HepG2 (cell line): ENCODE measurements around the gene MRPL34. TPM values are rescaled to one million over a fixed set of nuclear protein-coding genes. Genes with fewer than 3 reads are reported as not detected.
A peak's percentile ranks its signal among the peaks of the same experiment; 100 is the strongest.

Experiments used
- ATAC-seq: fragments of 200-7000 bp; cut with Tn5 transposase; 3 replicates; pipeline ENCODE4 v1.9.1; 2020; ENCODE audit warnings: mild to moderate bottlenecking, moderate library complexity
- BruUV-seq: library from RNA; stranded (reverse); fragments of 400-500 nt; replicated peaks from 2 replicates; lab custom pipeline; 2021; lab: Mats Ljungman, UMichigan
- CTCF ChIA-PET: fragments of 300-600 bp; formaldehyde crosslinking; extraction: SDS; loops from one replicate; lab custom pipeline; 2021; ENCODE audit warnings: low total read pairs, inconsistent platforms, low intra/inter-chr PET ratio; lab: Yijun Ruan, JAX
- POLR2A ChIA-PET: fragments of 350-600 bp; sonication (Branson Sonifier 250); formaldehyde crosslinking; loops from one replicate; lab custom pipeline; 2020; ENCODE audit warnings: antibody characterized with exemption, inconsistent platforms; lab: Yijun Ruan, JAX
- DNase-seq: peaks from one replicate; pipeline ENCODE4 v3.0.0-alpha.2; 2015; ENCODE audit warnings: low spot score
- FAIRE-seq: peaks from 3 replicates; lab custom pipeline; 2011; peaks lifted over from hg19 to GRCh38; lab: Jason Lieb, UNC
- H2AFZ ChIP-seq: one replicate; pipeline ENCODE4 v1.6.1; 2011; ENCODE audit warnings: low read length, inconsistent platforms
- H3K27ac ChIP-seq: fragments of 300-600 bp; 3 replicates; pipeline ENCODE4 v1.8.0; 2011; ENCODE audit warnings: mixed run types, mild to moderate bottlenecking, mixed read lengths, low read length, inconsistent platforms; ENCODE audit not compliant: insufficient read depth; ENCODE audit errors: extremely low read length
- H3K27me3 ChIP-seq, 2 experiments: fragments of 200-600 bp in 1 of 2; 2 replicates in 1 of 2; 3 replicates in 1 of 2; pipeline versions ENCODE4 v1.6.0 to v1.8.0; 2011; ENCODE audit warnings: low read length in 2 of 2, mild to moderate bottlenecking in 2 of 2, moderate library complexity in 2 of 2, inconsistent platforms in 1 of 2; ENCODE audit not compliant: insufficient read depth in 2 of 2, control insufficient read depth in 1 of 2
- H3K36me3 ChIP-seq, 2 experiments: fragments of 200-600 bp in 1 of 2; replicated peaks in 1 of 2; 2 replicates in 1 of 2; 3 replicates in 1 of 2; pipeline versions ENCODE4 v1.5.1 to v1.8.0; 2011; ENCODE audit warnings: low read length in 2 of 2, inconsistent platforms in 1 of 2; ENCODE audit not compliant: insufficient read depth in 2 of 2, control insufficient read depth in 1 of 2
- H3K4me1 ChIP-seq: 2 replicates; pipeline ENCODE4 v1.5.1; 2012; ENCODE audit warnings: low read length, inconsistent platforms; ENCODE audit not compliant: insufficient read depth
- H3K4me2 ChIP-seq: 2 replicates; pipeline ENCODE4 v1.6.0; 2011; ENCODE audit warnings: low read depth, low read length, inconsistent platforms
- H3K4me3 ChIP-seq, 3 experiments: fragments of 200-600 bp in 1 of 3; sonication (generic), shearing (Covaris generic) in 1 of 3; replicated peaks in 1 of 3; 2 replicates each; pipeline ENCODE4 v1.5.1; 2011 to 2016; ENCODE audit warnings: low read length in 3 of 3, inconsistent platforms in 2 of 3, low read depth in 2 of 3, mild to moderate bottlenecking in 2 of 3, control low read depth in 1 of 3, mixed read lengths in 1 of 3; ENCODE audit not compliant: insufficient read depth in 1 of 3
- H3K79me2 ChIP-seq: one replicate; pipeline ENCODE4 v1.6.1; 2011; ENCODE audit warnings: low read length, inconsistent platforms; ENCODE audit not compliant: insufficient read depth
- H3K9ac ChIP-seq: 2 replicates; pipeline ENCODE4 v1.6.0; 2011; ENCODE audit warnings: mild to moderate bottlenecking, low read depth, low read length, inconsistent platforms; ENCODE audit not compliant: insufficient read depth
- H3K9me3 ChIP-seq: 2 replicates; pipeline ENCODE4 v1.5.1; 2012; ENCODE audit warnings: mild to moderate bottlenecking, low read length
- H4K20me1 ChIP-seq: 2 replicates; pipeline ENCODE4 v1.6.0; 2011; ENCODE audit warnings: inconsistent platforms, mild to moderate bottlenecking, low read length, moderate library complexity; ENCODE audit not compliant: insufficient read depth
- MAFG ChIP-seq: sonication (generic); formaldehyde crosslinking; IDR thresholded peaks from 2 replicates; pipeline ENCODE4 v1.5.1; 2020; ENCODE audit warnings: mild to moderate bottlenecking, missing genetic modification reagents
- ZFX ChIP-seq: sonication (generic); formaldehyde crosslinking; IDR thresholded peaks from 2 replicates; pipeline ENCODE4 v1.4.0; 2020; ENCODE audit warnings: mild to moderate bottlenecking, low read depth, missing genetic modification reagents, moderate library complexity
- ZFY ChIP-seq: sonication (generic); formaldehyde crosslinking; IDR thresholded peaks from 2 replicates; pipeline ENCODE4 v1.4.0; 2020; ENCODE audit warnings: missing genetic modification reagents
- ZNF768 ChIP-seq: sonication (generic); formaldehyde crosslinking; IDR thresholded peaks from 2 replicates; pipeline ENCODE4 v1.4.0; 2020; ENCODE audit warnings: missing genetic modification reagents
- ZNF777 ChIP-seq: sonication (generic); formaldehyde crosslinking; IDR thresholded peaks from 2 replicates; pipeline ENCODE4 v1.4.0; 2020; ENCODE audit warnings: missing genetic modification reagents
- ZSCAN22 ChIP-seq: sonication (generic); formaldehyde crosslinking; IDR thresholded peaks from 2 replicates; pipeline ENCODE4 v1.4.0; 2020; ENCODE audit warnings: mild to moderate bottlenecking, missing genetic modification reagents
- WGBS: methylation state at CpG from one replicate; pipeline ENCODE4 v1.1.6; 2017; ENCODE audit warnings: low lambda C conversion rate; 5-methylcytosine and 5-hydroxymethylcytosine counted together
- in situ Hi-C: cut with HindIII; loops from 2 replicates; pipeline ENCODE4 v1.10.0; 2017; ENCODE audit warnings: low pct_unique_long_range_greater_than_20kb; ENCODE audit not compliant: extremely low pct_ligation_motif_present
- intact Hi-C: fragments of 100-400 bp; cut with micrococcal nuclease; formaldehyde crosslinking; loops from one replicate; pipeline ENCODE4 v1.10.0; 2022; ENCODE audit not compliant: unreplicated experiment
- polyA plus RNA-seq, 8 experiments: library from polyadenylated mRNA; depleted of rRNA in 3 of 8; stranded (reverse) in 7 of 8; unstranded in 1 of 8; fragments of >200 nt; fragmentation: Illumina TruSeq in 4 of 8; extraction: Trizol in 4 of 8; gene quantifications; 2 replicates each; pipeline versions ENCODE4 v1.2.1 to v1.2.3, GENCODE V29; 2011 to 2016; ENCODE audit warnings: low read depth in 4 of 8, missing spikeins in 1 of 8, mixed read lengths in 1 of 8; ENCODE audit not compliant: insufficient read depth in 1 of 8
- total RNA-seq, 5 experiments: library from RNA; depleted of rRNA; stranded (reverse); fragments of >200 nt; fragmentation: Illumina TruSeq; extraction: Trizol; gene quantifications; 2 replicates each; pipeline ENCODE4 v1.2.3, GENCODE V29; 2016; ENCODE audit warnings: low read depth in 1 of 5

MRPL34 gene
- total and polyA plus RNA-seq, 2 of the 13 experiments (the other 11 are each of a cell fraction or from before 2014, with no cell fraction given) = 74.0 to 77.3 TPM

DNA sequence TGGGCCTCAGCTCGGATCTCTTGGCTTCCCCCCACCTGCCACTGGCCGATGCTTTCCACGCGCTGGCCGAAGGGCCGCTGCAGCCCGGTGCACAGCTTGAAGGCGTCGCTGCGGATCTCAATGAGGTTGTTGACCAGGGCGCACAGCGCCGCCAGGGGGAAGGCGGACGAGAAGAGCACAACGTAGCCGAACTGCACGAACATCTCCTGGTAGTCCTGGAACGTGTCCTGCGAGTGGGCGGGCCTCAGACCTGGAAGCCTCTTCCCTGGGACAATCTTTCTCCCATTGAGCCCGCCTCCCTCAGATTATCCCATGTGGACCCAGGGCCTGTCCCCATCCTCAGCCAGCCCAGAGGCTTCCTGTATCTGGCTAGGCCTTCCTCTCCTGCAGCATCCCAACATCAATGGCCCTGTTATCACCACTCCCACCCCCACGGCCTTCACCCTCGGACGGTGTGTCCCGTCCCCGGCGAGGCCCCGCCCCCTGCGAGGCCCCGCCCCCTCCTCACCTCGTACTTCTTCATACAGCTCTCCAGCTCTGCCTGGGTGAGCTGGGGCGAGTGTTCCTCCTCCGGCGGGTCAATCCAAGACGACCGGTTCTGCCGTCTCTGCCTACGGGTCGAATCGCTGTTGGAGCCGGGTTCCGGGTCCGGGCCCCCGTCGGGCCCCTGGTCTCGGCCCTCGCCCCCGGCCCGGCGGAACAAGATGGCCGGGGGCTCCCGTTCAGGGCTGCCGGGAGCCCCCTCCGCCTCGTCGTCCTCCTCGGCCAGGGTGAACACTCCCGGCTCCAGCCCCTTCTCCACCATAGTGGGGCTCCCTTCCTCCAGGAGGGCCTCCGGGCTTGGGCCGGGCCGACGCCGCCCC, 22.2 kb downstream of the MRPL34 start:
- no peaks in the 10 kb centered on the region for H3K79me2 ChIP-seq
- ATAC-seq (peak; percentile 7; the same call in 2 of the 3 replicates), FAIRE-seq (no peak), DNase-seq (peak; percentile 13)
- no peaks in the 10 kb centered on the region for H3K9me3 ChIP-seq
- H3K27me3 ChIP-seq = no peaks in the 10 kb centered on the region
- intact Hi-C loops (no loop called here), in situ Hi-C loops (no loop called here)
- ChIA-PET POLR2A (interaction anchor here (0.9 kb wide), 1 partner anchor 19 kb away, joined by 3 read pairs; the partner anchor contains the start of gene DDA1), CTCF (no interaction called here)
- H2AFZ ChIP-seq = no peak overlapping the region
- no peak overlapping the region for H3K4me2 ChIP-seq
- H3K4me3 ChIP-seq = no peak overlapping the region
- no peak overlapping the region for H3K27ac ChIP-seq
- no peak overlapping the region for H3K9ac ChIP-seq
- BruUV-seq = no TSS peak
- 80% methylated on average over 48 of the region's 64 CpGs for WGBS
- no peaks in the 10 kb centered on the region for H3K36me3 ChIP-seq
- TF ChIP-seq ZFY (CRISPR knock-in tag) (peak; percentile 25; the same call in 1 of the 2 replicates), ZFX (peak; percentile 24; the same call in 1 of the 2 replicates), ZSCAN22 (0 out of 2 replicates have a peak, but pooled peaks have one; percentile 36), MAFG (CRISPR knock-in tag) (no peak)
- H4K20me1 ChIP-seq = no peaks in the 10 kb centered on the region
- H3K4me1 ChIP-seq = peaks cover 16% of the 10 kb centered on the region

DNA sequence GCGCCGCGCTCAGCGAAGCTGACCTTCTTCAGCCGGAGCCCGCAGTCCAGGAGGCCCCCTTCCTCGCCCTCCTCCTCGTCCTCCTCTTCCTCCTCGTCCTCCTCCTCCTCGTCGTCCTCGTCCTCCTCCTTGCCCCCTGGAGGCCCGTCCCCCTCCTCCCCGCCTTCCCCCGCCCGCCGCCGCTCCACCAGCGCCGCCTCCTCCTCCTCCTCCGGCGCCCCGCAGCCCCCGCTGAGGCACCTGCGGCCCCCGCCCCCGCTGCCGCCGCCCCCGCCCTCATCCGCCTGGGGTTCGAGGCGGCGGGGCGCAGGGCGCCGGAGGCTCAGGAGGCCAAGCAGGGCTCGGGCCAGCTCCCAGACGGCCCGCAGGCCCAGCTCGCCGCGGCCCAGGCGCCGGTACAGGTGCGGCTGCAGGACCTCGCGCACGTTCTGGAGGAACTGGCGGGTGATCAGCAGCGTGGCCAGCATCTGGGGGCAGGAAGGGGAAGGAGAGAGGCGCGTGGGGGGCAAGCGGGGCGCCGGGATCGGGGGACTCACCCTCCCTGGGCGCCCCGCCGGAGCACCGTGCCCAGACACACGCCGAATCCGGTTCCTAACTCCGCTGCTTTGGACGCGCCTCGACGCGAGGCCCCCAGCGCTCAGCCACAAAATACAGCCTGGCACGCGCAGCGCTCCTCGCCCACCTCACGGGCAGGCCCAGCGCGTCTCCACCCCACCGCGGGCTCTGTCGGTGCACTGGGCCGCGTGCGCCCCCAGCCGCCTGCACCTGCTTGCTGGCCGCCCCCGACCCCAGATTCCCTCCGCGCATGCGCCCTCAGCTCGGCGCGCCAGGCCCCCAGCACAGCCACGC, 23.1 kb downstream of the MRPL34 start:
- H3K9me3 ChIP-seq = no peaks in the 10 kb centered on the region
- intact Hi-C loops (no loop called here), in situ Hi-C loops (no loop called here)
- DNase-seq (no peak), FAIRE-seq (no peak), ATAC-seq (no peak)
- H3K4me1 ChIP-seq = peaks cover 22% of the 10 kb centered on the region
- H3K4me3 ChIP-seq = no peak overlapping the region
- no peaks in the 10 kb centered on the region for H3K36me3 ChIP-seq
- no peaks in the 10 kb centered on the region for H4K20me1 ChIP-seq
- H3K4me2 ChIP-seq = no peak overlapping the region
- no TSS peak for BruUV-seq
- H3K9ac ChIP-seq = no peak overlapping the region
- CTCF ChIA-PET = no interaction called here
- TF ChIP-seq ZNF777 (CRISPR knock-in tag) = no peak
- TF ChIP-seq ZNF768 (CRISPR knock-in tag) = 0 out of 2 replicates have a peak, but pooled peaks have one; percentile 12
- no peak overlapping the region for H2AFZ ChIP-seq
- 98% methylated on average over 79 of the region's 94 CpGs for WGBS
- H3K27ac ChIP-seq = no peak overlapping the region
- POLR2A ChIA-PET = no interaction called here
- no peaks in the 10 kb centered on the region for H3K79me2 ChIP-seq
- H3K27me3 ChIP-seq = no peaks in the 10 kb centered on the region
